Erythroblast (primary cell): ENCODE measurements around the gene MAP6.

Source experiments
- GATA1 ChIP-seq: IDR thresholded peaks from 2 replicates; pipeline ENCODE4 v1.6.1; 2011; ENCODE audit warnings: low read depth, mild to moderate bottlenecking, control low read depth, low read length, moderate library complexity
- POLR2A ChIP-seq: IDR thresholded peaks from 2 replicates; pipeline ENCODE4 v1.6.1; 2011; ENCODE audit warnings: mild to moderate bottlenecking, low read length

DNA sequence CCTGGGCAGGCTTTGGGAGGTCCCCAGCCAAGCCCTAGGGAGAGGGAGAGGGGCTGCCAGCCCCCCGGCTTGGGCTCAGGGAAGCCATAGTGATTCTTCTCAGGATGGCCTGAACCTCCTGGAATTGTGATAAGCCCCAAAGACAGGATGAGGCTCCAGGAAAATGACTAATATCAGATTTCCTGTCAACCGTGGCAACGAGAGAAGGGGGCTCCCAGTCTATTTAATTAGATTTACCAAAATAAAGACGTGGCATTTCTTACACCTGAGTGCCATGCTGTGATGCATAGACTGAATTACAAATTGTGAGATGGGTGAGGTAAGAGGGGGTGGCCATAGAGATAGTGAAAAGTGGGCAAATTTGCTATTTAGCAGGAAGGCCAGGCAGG lies 86.3 kb downstream of the MAP6 start:
- TF ChIP-seq POLR2A (no peak), GATA1 (no peak)
